GM12891 (cell line): ENCODE results near the gene RIMS4.

ENCODE experiments used
- DNase-seq: peaks from one replicate; pipeline ENCODE4 v3.0.0; 2011; ENCODE audit warnings: low spot score; ENCODE audit not compliant: insufficient read length
- FAIRE-seq: peaks from 2 replicates; lab custom pipeline; 2011; peaks lifted over from hg19 to GRCh38; lab: Jason Lieb, UNC
- PAX5 ChIP-seq: IDR thresholded peaks from 2 replicates; pipeline ENCODE4 v1.6.1; 2011; ENCODE audit warnings: low read length, moderate library complexity, mild to moderate bottlenecking; ENCODE audit not compliant: insufficient read depth, severe bottlenecking
- POLR2A ChIP-seq: IDR thresholded peaks from 2 replicates; pipeline ENCODE4 v1.6.1; 2011; ENCODE audit warnings: low read depth, low read length, control low read depth
- POLR2AphosphoS5 ChIP-seq: IDR thresholded peaks from 2 replicates; pipeline ENCODE4 v1.6.1; 2011; ENCODE audit warnings: low read depth, low read length, control low read depth
- POU2F2 ChIP-seq: IDR thresholded peaks from 2 replicates; pipeline ENCODE4 v1.6.1; 2011; ENCODE audit warnings: low read depth, mild to moderate bottlenecking, control low read depth, low read length, moderate library complexity
- SPI1 ChIP-seq: IDR thresholded peaks from 2 replicates; pipeline ENCODE4 v1.6.1; 2011; ENCODE audit warnings: low read depth, low read length, control low read depth
- TAF1 ChIP-seq: IDR thresholded peaks from 2 replicates; pipeline ENCODE4 v1.6.1; 2011; ENCODE audit warnings: low read depth, low read length, control low read depth

The RIMS4 gene

GRCh38 chr20:44705364-44706094, 104.8 kb downstream of the RIMS4 start:
- TF ChIP-seq POU2F2 (no peak), POLR2AphosphoS5 (no peak), TAF1 (no peak), SPI1 (no peak), PAX5 (no peak), POLR2A (no peak)
- DNase-seq (no peak), FAIRE-seq (no peak)

GRCh38 chr20:44704551-44704971, 105.8 kb downstream of the RIMS4 start:
- FAIRE-seq = no peak
- DNase-seq = no peak
- TF ChIP-seq POLR2AphosphoS5 (no peak), POU2F2 (no peak), POLR2A (no peak), PAX5 (no peak), SPI1 (no peak), TAF1 (no peak)

GRCh38 chr20:44703956-44704488, 106.3 kb downstream of the RIMS4 start:
- TF ChIP-seq PAX5 (no peak), POU2F2 (no peak), POLR2AphosphoS5 (no peak), SPI1 (no peak), POLR2A (no peak), TAF1 (no peak)
- FAIRE-seq (no peak), DNase-seq (no peak)

- no peak for FAIRE-seq
- TF ChIP-seq SPI1 (no peak), POU2F2 (no peak), PAX5 (no peak), TAF1 (no peak), POLR2AphosphoS5 (no peak), POLR2A (no peak)
- DNase-seq = no peak
Measured at GRCh38 chr20:44703183-44703925, 107.0 kb downstream of the RIMS4 start.

- DNase-seq = no peak
- no peak for FAIRE-seq
- no peak for TF ChIP-seq POU2F2
- no peak for TF ChIP-seq POLR2AphosphoS5
- TF ChIP-seq TAF1 = no peak
- no peak for TF ChIP-seq SPI1
- TF ChIP-seq POLR2A = no peak
- TF ChIP-seq PAX5 = no peak
Measured at GRCh38 chr20:44702776-44703175, 107.6 kb downstream of the RIMS4 start.

- no peak for DNase-seq
- no peak for FAIRE-seq
- TF ChIP-seq PAX5 (no peak), POLR2AphosphoS5 (no peak), POU2F2 (no peak)
Measured at GRCh38 chr20:44701858-44702256, 108.5 kb downstream of the RIMS4 start.
